HepG2 (cell line): ENCODE results near the gene SLC2A4. TPM values are rescaled to one million over a fixed set of nuclear protein-coding genes. Genes with fewer than 3 reads are reported as not detected.
A peak's percentile ranks its signal among the peaks of the same experiment; 100 is the strongest.

Experiments used
- ATAC-seq: fragments of 200-7000 bp; cut with Tn5 transposase; 3 replicates; pipeline ENCODE4 v1.9.1; 2020; ENCODE audit warnings: mild to moderate bottlenecking, moderate library complexity
- BruUV-seq: library from RNA; stranded (reverse); fragments of 400-500 nt; replicated peaks from 2 replicates; lab custom pipeline; 2021; lab: Mats Ljungman, UMichigan
- CTCF ChIA-PET: fragments of 300-600 bp; formaldehyde crosslinking; extraction: SDS; loops from one replicate; lab custom pipeline; 2021; ENCODE audit warnings: low total read pairs, inconsistent platforms, low intra/inter-chr PET ratio; lab: Yijun Ruan, JAX
- POLR2A ChIA-PET: fragments of 350-600 bp; sonication (Branson Sonifier 250); formaldehyde crosslinking; loops from one replicate; lab custom pipeline; 2020; ENCODE audit warnings: antibody characterized with exemption, inconsistent platforms; lab: Yijun Ruan, JAX
- DNase-seq: peaks from one replicate; pipeline ENCODE4 v3.0.0-alpha.2; 2015; ENCODE audit warnings: low spot score
- FAIRE-seq: peaks from 3 replicates; lab custom pipeline; 2011; peaks lifted over from hg19 to GRCh38; lab: Jason Lieb, UNC
- H2AFZ ChIP-seq: one replicate; pipeline ENCODE4 v1.6.1; 2011; ENCODE audit warnings: low read length, inconsistent platforms
- H3K27ac ChIP-seq: fragments of 300-600 bp; 3 replicates; pipeline ENCODE4 v1.8.0; 2011; ENCODE audit warnings: mixed run types, mild to moderate bottlenecking, mixed read lengths, low read length, inconsistent platforms; ENCODE audit not compliant: insufficient read depth; ENCODE audit errors: extremely low read length
- H3K27me3 ChIP-seq, 2 experiments: fragments of 200-600 bp in 1 of 2; 2 replicates in 1 of 2; 3 replicates in 1 of 2; pipeline versions ENCODE4 v1.6.0 to v1.8.0; 2011; ENCODE audit warnings: low read length in 2 of 2, mild to moderate bottlenecking in 2 of 2, moderate library complexity in 2 of 2, inconsistent platforms in 1 of 2; ENCODE audit not compliant: insufficient read depth in 2 of 2, control insufficient read depth in 1 of 2
- H3K36me3 ChIP-seq, 2 experiments: fragments of 200-600 bp in 1 of 2; replicated peaks in 1 of 2; 2 replicates in 1 of 2; 3 replicates in 1 of 2; pipeline versions ENCODE4 v1.5.1 to v1.8.0; 2011; ENCODE audit warnings: low read length in 2 of 2, inconsistent platforms in 1 of 2; ENCODE audit not compliant: insufficient read depth in 2 of 2, control insufficient read depth in 1 of 2
- H3K4me1 ChIP-seq: 2 replicates; pipeline ENCODE4 v1.5.1; 2012; ENCODE audit warnings: low read length, inconsistent platforms; ENCODE audit not compliant: insufficient read depth
- H3K4me2 ChIP-seq: 2 replicates; pipeline ENCODE4 v1.6.0; 2011; ENCODE audit warnings: low read depth, low read length, inconsistent platforms
- H3K4me3 ChIP-seq, 3 experiments: fragments of 200-600 bp in 1 of 3; sonication (generic), shearing (Covaris generic) in 1 of 3; replicated peaks in 1 of 3; 2 replicates each; pipeline ENCODE4 v1.5.1; 2011 to 2016; ENCODE audit warnings: low read length in 3 of 3, inconsistent platforms in 2 of 3, low read depth in 2 of 3, mild to moderate bottlenecking in 2 of 3, control low read depth in 1 of 3, mixed read lengths in 1 of 3; ENCODE audit not compliant: insufficient read depth in 1 of 3
- H3K79me2 ChIP-seq: one replicate; pipeline ENCODE4 v1.6.1; 2011; ENCODE audit warnings: low read length, inconsistent platforms; ENCODE audit not compliant: insufficient read depth
- H3K9ac ChIP-seq: 2 replicates; pipeline ENCODE4 v1.6.0; 2011; ENCODE audit warnings: mild to moderate bottlenecking, low read depth, low read length, inconsistent platforms; ENCODE audit not compliant: insufficient read depth
- H3K9me3 ChIP-seq: 2 replicates; pipeline ENCODE4 v1.5.1; 2012; ENCODE audit warnings: mild to moderate bottlenecking, low read length
- H4K20me1 ChIP-seq: 2 replicates; pipeline ENCODE4 v1.6.0; 2011; ENCODE audit warnings: inconsistent platforms, mild to moderate bottlenecking, low read length, moderate library complexity; ENCODE audit not compliant: insufficient read depth
- ETV5 ChIP-seq: IDR thresholded peaks from 2 replicates; pipeline ENCODE4 v1.6.1; 2018; ENCODE audit warnings: missing biosample characterization, missing genetic modification reagents, inconsistent platforms, borderline replicate concordance
- GLI4 ChIP-seq: sonication (generic); formaldehyde crosslinking; IDR thresholded peaks from 2 replicates; pipeline ENCODE4 v1.5.1; 2020; ENCODE audit warnings: missing genetic modification reagents, mild to moderate bottlenecking, moderate library complexity, borderline replicate concordance
- IKZF5 ChIP-seq: IDR thresholded peaks from 2 replicates; pipeline ENCODE4 v1.6.1; 2018; ENCODE audit warnings: missing genetic modification reagents, mild to moderate bottlenecking, missing compliant biosample characterization
- PBX2 ChIP-seq: IDR thresholded peaks from 2 replicates; pipeline ENCODE4 v1.6.1; 2016; ENCODE audit warnings: control low read depth
- UBTF ChIP-seq: sonication (generic); formaldehyde crosslinking; IDR thresholded peaks from 2 replicates; pipeline ENCODE4 v1.4.0; 2020; ENCODE audit warnings: mild to moderate bottlenecking, missing genetic modification reagents
- ZFP1 ChIP-seq: IDR thresholded peaks from 2 replicates; pipeline ENCODE4 v1.6.1; 2016
- ZNF205 ChIP-seq: IDR thresholded peaks from 2 replicates; pipeline ENCODE4 v1.6.1; 2018; ENCODE audit warnings: missing biosample characterization, missing genetic modification reagents
- ZNF460 ChIP-seq: sonication (generic); formaldehyde crosslinking; IDR thresholded peaks from 2 replicates; pipeline ENCODE4 v1.5.1; 2020; ENCODE audit warnings: missing genetic modification reagents, mild to moderate bottlenecking, borderline replicate concordance
- ZNF766 ChIP-seq: sonication (generic); formaldehyde crosslinking; IDR thresholded peaks from 2 replicates; pipeline ENCODE4 v1.5.0; 2020; ENCODE audit warnings: missing genetic modification reagents, borderline replicate concordance
- WGBS: methylation state at CpG from one replicate; pipeline ENCODE4 v1.1.6; 2017; ENCODE audit warnings: low lambda C conversion rate; 5-methylcytosine and 5-hydroxymethylcytosine counted together
- in situ Hi-C: cut with HindIII; loops from 2 replicates; pipeline ENCODE4 v1.10.0; 2017; ENCODE audit warnings: low pct_unique_long_range_greater_than_20kb; ENCODE audit not compliant: extremely low pct_ligation_motif_present
- intact Hi-C: fragments of 100-400 bp; cut with micrococcal nuclease; formaldehyde crosslinking; loops from one replicate; pipeline ENCODE4 v1.10.0; 2022; ENCODE audit not compliant: unreplicated experiment
- polyA plus RNA-seq, 8 experiments: library from polyadenylated mRNA; depleted of rRNA in 3 of 8; stranded (reverse) in 7 of 8; unstranded in 1 of 8; fragments of >200 nt; fragmentation: Illumina TruSeq in 4 of 8; extraction: Trizol in 4 of 8; gene quantifications; 2 replicates each; pipeline versions ENCODE4 v1.2.1 to v1.2.3, GENCODE V29; 2011 to 2016; ENCODE audit warnings: low read depth in 4 of 8, missing spikeins in 1 of 8, mixed read lengths in 1 of 8; ENCODE audit not compliant: insufficient read depth in 1 of 8
- total RNA-seq, 5 experiments: library from RNA; depleted of rRNA; stranded (reverse); fragments of >200 nt; fragmentation: Illumina TruSeq; extraction: Trizol; gene quantifications; 2 replicates each; pipeline ENCODE4 v1.2.3, GENCODE V29; 2016; ENCODE audit warnings: low read depth in 1 of 5

The SLC2A4 gene
- total and polyA plus RNA-seq, 2 of the 13 experiments (the other 11 are each of a cell fraction or from before 2014, with no cell fraction given) = 4.9 to 5.8 TPM

- Histone ChIP-seq H4K20me1 (no peaks in the 10 kb centered on the region), H3K9me3 (no peaks in the 10 kb centered on the region), H2AFZ (no peak overlapping the region), H3K27ac (peak overlapping the region; percentile 99), H3K27me3 (peaks cover 0 to 2% of the 10 kb centered on the region in 2 experiments; a peak in 1 of 5 replicates), H3K36me3 (peaks cover 8 to 13% of the 10 kb centered on the region in 2 experiments; a peak in 4 of 5 replicates), H3K4me2 (peak overlapping the region; percentile 91), H3K79me2 (peaks cover 44% of the 10 kb centered on the region), H3K9ac (peak overlapping the region; percentile 96), H3K4me3 (peak overlapping the region; percentile 78 to 95 (median 87)), H3K4me1 (peaks cover 49% of the 10 kb centered on the region)
- intact Hi-C loops = no loop called here
- WGBS = 41% methylated on average over 5 of the region's 5 CpGs
- no TSS peak for BruUV-seq
- in situ Hi-C loops = no loop called here
- ChIA-PET CTCF (interaction anchor here (1.5 kb wide), 1 partner anchor 43 kb away, joined by 4 read pairs; no protein-coding TSS in a partner anchor), POLR2A (no interaction called here)
- DNase-seq (no peak), ATAC-seq (no peak), FAIRE-seq (no peak)
- TF ChIP-seq ZNF766 (CRISPR knock-in tag) (0 out of 2 replicates have a peak, but pooled peaks have one; percentile 2), ETV5 (CRISPR knock-in tag) (no peak), ZNF205 (peak; percentile 51; the same call in 1 of the 2 replicates), GLI4 (CRISPR knock-in tag) (0 out of 2 replicates have a peak, but pooled peaks have one; percentile 5)
Observed at GRCh38 chr17:7253082-7253481, 28.4 kb upstream of the SLC2A4 start.

GRCh38 chr17:7254511-7254910 is 27.0 kb upstream of the SLC2A4 start:
- ChIA-PET POLR2A (interaction anchor here (0.7 kb wide), 2 partner anchors 9 to 27 kb away, joined by 3 read pairs; partner anchors contain the start of gene SLC2A4), CTCF (no interaction called here)
- Histone ChIP-seq H4K20me1 (no peaks in the 10 kb centered on the region), H3K27me3 (peaks cover 0 to 2% of the 10 kb centered on the region in 2 experiments; a peak in 1 of 5 replicates), H2AFZ (no peak overlapping the region), H3K79me2 (peaks cover 33% of the 10 kb centered on the region), H3K9me3 (no peaks in the 10 kb centered on the region), H3K9ac (no peak overlapping the region), H3K4me2 (no peak overlapping the region), H3K4me1 (peaks cover 51% of the 10 kb centered on the region), H3K4me3 (no peak overlapping the region), H3K36me3 (peaks cover 8 to 13% of the 10 kb centered on the region in 2 experiments; a peak in 4 of 5 replicates), H3K27ac (no peak overlapping the region)
- intact Hi-C loops (no loop called here), in situ Hi-C loops (no loop called here)
- no peak for DNase-seq
- TF ChIP-seq IKZF5 (CRISPR knock-in tag) = no peak
- no peak for TF ChIP-seq PBX2
- no peak for TF ChIP-seq UBTF (CRISPR knock-in tag)
- no peak for TF ChIP-seq ZNF460
- TF ChIP-seq ZFP1 (CRISPR knock-in tag) = no peak
- WGBS = 97% methylated on average over 4 of the region's 4 CpGs
- no peak for ATAC-seq
- FAIRE-seq = no peak
- BruUV-seq = no TSS peak
